Neuronal stem cell (in vitro differentiated cells): ENCODE results near the gene HDAC9.

Experiments
- DNase-seq: peaks from one replicate; pipeline ENCODE4 v3.0.0-alpha.2; 2013; ENCODE audit warnings: low spot score
- H2AFZ ChIP-seq: one replicate; pipeline ENCODE4 v1.6.1; 2013; ENCODE audit warnings: mild to moderate bottlenecking, low read length, inconsistent platforms
- H2AK5ac ChIP-seq: 2 replicates; pipeline ENCODE4 v1.6.1; 2013; ENCODE audit warnings: low read depth, mild to moderate bottlenecking, inconsistent platforms, low read length, moderate library complexity, mixed read lengths
- H2BK120ac ChIP-seq: 2 replicates; pipeline ENCODE4 v1.6.1; 2013; ENCODE audit warnings: low read depth, mild to moderate bottlenecking, inconsistent platforms, low read length, moderate library complexity, mixed read lengths
- H2BK12ac ChIP-seq: one replicate; pipeline ENCODE4 v1.6.1; 2013; ENCODE audit warnings: low read length, inconsistent platforms
- H2BK15ac ChIP-seq: 2 replicates; pipeline ENCODE4 v1.6.1; 2013; ENCODE audit warnings: mild to moderate bottlenecking, low read length, inconsistent platforms, mixed read lengths
- H2BK5ac ChIP-seq: one replicate; pipeline ENCODE4 v1.6.1; 2013; ENCODE audit warnings: inconsistent platforms, mild to moderate bottlenecking, low read length, moderate library complexity
- H3K14ac ChIP-seq: one replicate; pipeline ENCODE4 v1.6.1; 2013; ENCODE audit warnings: low read length, inconsistent platforms
- H3K18ac ChIP-seq: 2 replicates; pipeline ENCODE4 v1.6.1; 2013; ENCODE audit warnings: low read length, inconsistent platforms
- H3K23ac ChIP-seq: 2 replicates; pipeline ENCODE4 v1.6.1; 2013; ENCODE audit warnings: low read depth, mild to moderate bottlenecking, mixed read lengths, low read length, inconsistent platforms; ENCODE audit not compliant: poor library complexity
- H3K27ac ChIP-seq: replicated peaks from 3 replicates; pipeline ENCODE4 v1.5.1; 2013; ENCODE audit warnings: low read length, inconsistent platforms
- H3K27me3 ChIP-seq, 3 experiments: 2 replicates each; pipeline ENCODE4 v1.6.1; 2013; ENCODE audit warnings: low read length in 3 of 3, mild to moderate bottlenecking in 2 of 3, inconsistent platforms in 1 of 3, low read depth in 1 of 3, mixed read lengths in 1 of 3, moderate library complexity in 1 of 3; ENCODE audit not compliant: control insufficient read depth in 3 of 3, insufficient read depth in 3 of 3
- H3K36me3 ChIP-seq, 2 donors: replicated peaks in 1 of 2; 2 replicates each; pipeline ENCODE4 v1.6.1; 2013; ENCODE audit warnings: low read length in 2 of 2; ENCODE audit not compliant: control insufficient read depth in 2 of 2, insufficient read depth in 2 of 2
- H3K4ac ChIP-seq: 2 replicates; pipeline ENCODE4 v1.6.1; 2013; ENCODE audit warnings: inconsistent platforms, mild to moderate bottlenecking, low read length, moderate library complexity
- H3K4me1 ChIP-seq, 2 donors: 1 replicate in 1 of 2; 2 replicates in 1 of 2; pipeline ENCODE4 v1.6.1; 2013; ENCODE audit warnings: low read length in 2 of 2, low read depth in 1 of 2; ENCODE audit not compliant: control insufficient read depth in 2 of 2, insufficient read depth in 1 of 2
- H3K4me2 ChIP-seq: one replicate; pipeline ENCODE4 v1.6.1; 2013; ENCODE audit warnings: mild to moderate bottlenecking, low read length, inconsistent platforms; ENCODE audit not compliant: insufficient read depth, poor library complexity, severe bottlenecking
- H3K4me3 ChIP-seq, 2 donors: 2 replicates each; pipeline ENCODE4 v1.5.1; 2013; ENCODE audit warnings: low read length in 2 of 2, mild to moderate bottlenecking in 2 of 2, inconsistent platforms in 1 of 2, moderate library complexity in 1 of 2
- H3K79me1 ChIP-seq: one replicate; pipeline ENCODE4 v1.6.1; 2013; ENCODE audit warnings: low read depth, mild to moderate bottlenecking, inconsistent platforms, low read length, moderate library complexity
- H3K9ac ChIP-seq: one replicate; pipeline ENCODE4 v1.6.1; 2013; ENCODE audit warnings: mild to moderate bottlenecking, low read depth, low read length, inconsistent platforms; ENCODE audit not compliant: poor library complexity
- H3K9me3 ChIP-seq, 2 donors: replicated peaks in 1 of 2; 2 replicates each; pipeline versions ENCODE3 to v1.6.1; 2013; ENCODE audit warnings: low read length in 2 of 2, mild to moderate bottlenecking in 2 of 2, inconsistent platforms in 1 of 2, low read depth in 1 of 2, mixed read lengths in 1 of 2, moderate library complexity in 1 of 2; ENCODE audit not compliant: control insufficient read depth in 2 of 2, insufficient read depth in 1 of 2
- H4K8ac ChIP-seq: one replicate; pipeline ENCODE4 v1.6.1; 2013; ENCODE audit warnings: low read depth, mild to moderate bottlenecking, inconsistent platforms, low read length, moderate library complexity
- H4K91ac ChIP-seq: one replicate; pipeline ENCODE4 v1.6.1; 2013; ENCODE audit warnings: low read length, low read depth, mild to moderate bottlenecking, inconsistent platforms; ENCODE audit not compliant: poor library complexity
- WGBS, 2 donors: extraction: QIAGEN DNeasy Blood & Tissue Kit; methylation state at CpG; one replicate each; pipeline ENCODE4 v1.1.7; 2013; ENCODE audit warnings: missing lambda C conversion rate in 2 of 2, mixed read lengths in 1 of 2; ENCODE audit not compliant: insufficient read length in 2 of 2, insufficient replicate concordance in 1 of 2; ENCODE audit errors: extremely low coverage in 2 of 2; 5-methylcytosine and 5-hydroxymethylcytosine counted together

Gene HDAC9

GRCh38 chr7:18698258-18698734 is 202.7 kb downstream of the HDAC9 start:
- Histone ChIP-seq H3K4me3 (no peak overlapping the region), H3K36me3 (no peaks in the 10 kb centered on the region), H3K27ac (no peak overlapping the region), H2AFZ (no peak overlapping the region), H3K4ac (no peak overlapping the region), H2BK120ac (no peak overlapping the region), H2AK5ac (no peak overlapping the region), H3K14ac (no peak overlapping the region), H2BK5ac (no peak overlapping the region), H4K8ac (no peak overlapping the region), H3K4me2 (no peak overlapping the region), H2BK12ac (no peak overlapping the region), H3K23ac (no peak overlapping the region), H3K4me1 (no peaks in the 10 kb centered on the region), H2BK15ac (no peak overlapping the region), H3K27me3 (no peaks in the 10 kb centered on the region), H3K79me1 (peaks cover 2% of the 10 kb centered on the region), H3K9me3 (no peaks in the 10 kb centered on the region), H3K18ac (no peak overlapping the region), H4K91ac (no peak overlapping the region), H3K9ac (no peak overlapping the region)
- no CpG with 5 or more reads among the region's 6 CpGs for WGBS, 2 donors
- DNase-seq = no peak

GRCh38 chr7:18700147-18700546 is 204.6 kb downstream of the HDAC9 start:
- no peaks in the 10 kb centered on the region for H3K27me3 ChIP-seq
- DNase-seq = no peak
- H3K18ac ChIP-seq = no peak overlapping the region
- H4K91ac ChIP-seq = no peak overlapping the region
- no peak overlapping the region for H3K14ac ChIP-seq
- H3K9ac ChIP-seq = no peak overlapping the region
- no peak overlapping the region for H3K27ac ChIP-seq
- no peaks in the 10 kb centered on the region for H3K4me1 ChIP-seq
- no peak overlapping the region for H3K4me3 ChIP-seq
- H3K36me3 ChIP-seq = no peaks in the 10 kb centered on the region
- no peak overlapping the region for H2BK5ac ChIP-seq
- WGBS, 2 donors = no CpG with 5 or more reads among the region's 7 CpGs
- no peak overlapping the region for H2BK15ac ChIP-seq
- H3K9me3 ChIP-seq = no peaks in the 10 kb centered on the region
- H4K8ac ChIP-seq = no peak overlapping the region
- H2AFZ ChIP-seq = no peak overlapping the region
- no peak overlapping the region for H2BK120ac ChIP-seq
- no peak overlapping the region for H3K4me2 ChIP-seq
- no peak overlapping the region for H2AK5ac ChIP-seq
- H3K79me1 ChIP-seq = peaks cover 2% of the 10 kb centered on the region
- no peak overlapping the region for H3K23ac ChIP-seq
- H3K4ac ChIP-seq = no peak overlapping the region
- no peak overlapping the region for H2BK12ac ChIP-seq

DNA sequence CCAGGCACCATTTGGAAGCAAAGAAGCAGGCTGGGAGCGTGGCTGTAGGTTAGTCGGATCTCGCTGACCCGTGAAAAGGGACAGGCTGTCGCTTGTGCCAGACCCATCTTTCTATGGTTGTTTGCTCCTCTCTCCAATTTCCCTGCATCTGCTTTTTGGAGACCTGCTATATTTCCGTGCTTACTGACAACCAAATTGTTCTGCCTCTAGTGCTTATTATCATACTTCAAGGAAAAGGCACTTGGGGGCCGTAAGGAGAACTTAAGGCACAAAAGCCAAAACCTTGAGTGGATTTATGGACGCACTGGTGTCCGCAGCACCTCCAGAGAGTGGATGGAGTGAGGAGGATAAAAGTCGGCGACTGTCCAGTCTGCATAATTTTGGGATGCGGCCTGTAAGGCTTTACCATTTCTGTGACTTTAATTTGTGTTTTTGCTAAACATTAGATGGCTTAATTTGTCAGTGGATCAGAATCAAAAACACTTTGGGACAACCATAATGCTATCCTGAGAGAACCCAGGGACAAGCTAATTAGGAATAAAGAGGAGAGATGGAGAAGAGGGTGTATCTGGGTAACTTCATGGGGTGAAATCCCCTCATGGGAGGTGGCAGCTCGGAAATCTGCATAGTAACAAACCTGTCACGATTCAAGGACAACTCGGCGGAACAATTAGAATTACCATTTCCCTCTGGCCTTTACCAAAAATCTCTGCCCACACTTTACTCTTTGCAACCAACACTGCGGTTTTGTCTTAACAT is 206.7 kb downstream of the HDAC9 start:
- DNase-seq = no peak

DNA sequence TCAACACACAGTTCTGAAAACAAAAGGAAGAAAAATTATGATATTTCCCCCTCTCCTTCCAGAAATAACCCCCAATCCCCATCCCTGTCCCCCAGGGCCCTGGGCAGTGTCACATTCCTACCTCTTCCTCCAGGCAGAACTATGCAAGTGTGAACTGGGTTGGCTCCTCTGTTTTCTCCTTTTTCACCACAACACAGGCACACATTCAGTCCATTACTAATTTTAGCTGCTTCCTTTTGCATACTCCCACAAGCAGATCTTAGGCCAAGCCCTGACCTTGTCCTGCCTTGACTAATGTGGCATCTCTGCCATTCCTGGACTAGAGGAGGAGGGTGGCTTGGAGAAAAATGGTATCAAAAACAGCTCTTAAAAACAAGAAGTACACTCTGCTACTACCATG is 208.1 kb downstream of the HDAC9 start:
- H2AK5ac ChIP-seq = no peak overlapping the region
- H3K14ac ChIP-seq = no peak overlapping the region
- no peaks in the 10 kb centered on the region for H3K4me1 ChIP-seq
- H2BK15ac ChIP-seq = no peak overlapping the region
- no peak for DNase-seq
- no peak overlapping the region for H3K4me3 ChIP-seq
- no peak overlapping the region for H3K4ac ChIP-seq
- no peak overlapping the region for H3K9ac ChIP-seq
- no peak overlapping the region for H2BK5ac ChIP-seq
- no peak overlapping the region for H2BK120ac ChIP-seq
- H3K27ac ChIP-seq = no peak overlapping the region
- H4K91ac ChIP-seq = no peak overlapping the region
- peaks cover 2% of the 10 kb centered on the region for H3K79me1 ChIP-seq
- H3K36me3 ChIP-seq = no peaks in the 10 kb centered on the region
- no peak overlapping the region for H4K8ac ChIP-seq
- H3K23ac ChIP-seq = no peak overlapping the region
- no peaks in the 10 kb centered on the region for H3K9me3 ChIP-seq
- no peak overlapping the region for H2AFZ ChIP-seq
- H2BK12ac ChIP-seq = no peak overlapping the region
- no peak overlapping the region for H3K18ac ChIP-seq
- no peak overlapping the region for H3K4me2 ChIP-seq
- no peaks in the 10 kb centered on the region for H3K27me3 ChIP-seq

More for the DNA sequence above, 206.7 kb downstream of the HDAC9 start:
- Histone ChIP-seq H2BK5ac (no peak overlapping the region), H3K14ac (no peak overlapping the region), H4K8ac (no peak overlapping the region), H3K9me3 (no peaks in the 10 kb centered on the region), H3K4ac (no peak overlapping the region), H2BK120ac (no peak overlapping the region), H2BK15ac (no peak overlapping the region), H2AFZ (peak overlapping the region; percentile 46), H3K18ac (no peak overlapping the region), H3K79me1 (peaks cover 2% of the 10 kb centered on the region), H3K4me2 (no peak overlapping the region), H2AK5ac (no peak overlapping the region), H3K4me3 (no peak overlapping the region), H2BK12ac (no peak overlapping the region), H3K23ac (no peak overlapping the region), H3K27ac (no peak overlapping the region), H3K4me1 (no peaks in the 10 kb centered on the region), H3K9ac (no peak overlapping the region), H3K27me3 (no peaks in the 10 kb centered on the region), H3K36me3 (no peaks in the 10 kb centered on the region), H4K91ac (no peak overlapping the region)
- WGBS, 2 donors = no CpG with 5 or more reads among the region's 17 CpGs
